Osteoblast (primary cell): ENCODE results near the gene DLG4. TPM values are rescaled to one million over a fixed set of nuclear protein-coding genes. Genes with fewer than 3 reads are reported as not detected.

Source experiments
- DNase-seq: peaks from one replicate; pipeline ENCODE4 v3.0.0; 2011; ENCODE audit warnings: low spot score, mixed read lengths; ENCODE audit not compliant: insufficient read length; ENCODE audit errors: missing footprints
- H2AFZ ChIP-seq: 2 replicates; pipeline ENCODE4 v1.6.0; 2011; ENCODE audit warnings: mild to moderate bottlenecking, low read length
- H3K27ac ChIP-seq: 2 replicates; pipeline ENCODE4 v1.5.1; 2011; ENCODE audit warnings: mild to moderate bottlenecking, low read depth, low read length, moderate library complexity
- H3K27me3 ChIP-seq: 2 replicates; pipeline ENCODE4 v1.6.0; 2012; ENCODE audit warnings: mild to moderate bottlenecking, control low read depth, inconsistent platforms, low read length, moderate library complexity; ENCODE audit not compliant: insufficient read depth
- H3K36me3 ChIP-seq: 2 replicates; pipeline ENCODE4 v1.5.1; 2011; ENCODE audit warnings: mild to moderate bottlenecking, low read length, control low read depth, moderate library complexity; ENCODE audit not compliant: insufficient read depth
- H3K4me1 ChIP-seq: 2 replicates; pipeline ENCODE4 v1.5.1; 2011; ENCODE audit warnings: mild to moderate bottlenecking, low read length, control low read depth, moderate library complexity; ENCODE audit not compliant: insufficient read depth
- H3K4me2 ChIP-seq: 2 replicates; pipeline ENCODE4 v1.6.0; 2011; ENCODE audit warnings: mild to moderate bottlenecking, low read length; ENCODE audit not compliant: insufficient read depth
- H3K4me3 ChIP-seq: fragments of 200-600 bp; sonication (generic); 3 replicates; pipeline ENCODE4 v1.5.1; 2012; ENCODE audit warnings: mild to moderate bottlenecking, low read length, inconsistent platforms; ENCODE audit not compliant: insufficient read depth
- H3K79me2 ChIP-seq: 2 replicates; pipeline ENCODE4 v1.6.0; 2012; ENCODE audit warnings: mild to moderate bottlenecking, low read length, control low read depth, inconsistent platforms; ENCODE audit not compliant: insufficient read depth
- H3K9me3 ChIP-seq: 2 replicates; pipeline ENCODE4 v1.5.1; 2011; ENCODE audit warnings: low read depth, low read length, control low read depth
- H4K20me1 ChIP-seq: 2 replicates; pipeline ENCODE4 v1.6.0; 2012; ENCODE audit warnings: mild to moderate bottlenecking, low read length, control low read depth; ENCODE audit not compliant: insufficient read depth
- total RNA-seq: library from RNA; depleted of rRNA; stranded (reverse); fragments of >200 nt; gene quantifications from 2 replicates; pipeline ENCODE4 v1.2.3, GENCODE V29; 2012
- TF ChIP-seq, protein P1 (sequence below): IDR thresholded peaks from 2 replicates; pipeline ENCODE4 v1.5.1; 2011; ENCODE audit warnings: mild to moderate bottlenecking, low read depth, low read length, moderate library complexity; ENCODE audit errors: extremely low read depth

DLG4 gene
- total RNA-seq: 10.1 and 11.8 TPM in 2 replicates

DNA sequence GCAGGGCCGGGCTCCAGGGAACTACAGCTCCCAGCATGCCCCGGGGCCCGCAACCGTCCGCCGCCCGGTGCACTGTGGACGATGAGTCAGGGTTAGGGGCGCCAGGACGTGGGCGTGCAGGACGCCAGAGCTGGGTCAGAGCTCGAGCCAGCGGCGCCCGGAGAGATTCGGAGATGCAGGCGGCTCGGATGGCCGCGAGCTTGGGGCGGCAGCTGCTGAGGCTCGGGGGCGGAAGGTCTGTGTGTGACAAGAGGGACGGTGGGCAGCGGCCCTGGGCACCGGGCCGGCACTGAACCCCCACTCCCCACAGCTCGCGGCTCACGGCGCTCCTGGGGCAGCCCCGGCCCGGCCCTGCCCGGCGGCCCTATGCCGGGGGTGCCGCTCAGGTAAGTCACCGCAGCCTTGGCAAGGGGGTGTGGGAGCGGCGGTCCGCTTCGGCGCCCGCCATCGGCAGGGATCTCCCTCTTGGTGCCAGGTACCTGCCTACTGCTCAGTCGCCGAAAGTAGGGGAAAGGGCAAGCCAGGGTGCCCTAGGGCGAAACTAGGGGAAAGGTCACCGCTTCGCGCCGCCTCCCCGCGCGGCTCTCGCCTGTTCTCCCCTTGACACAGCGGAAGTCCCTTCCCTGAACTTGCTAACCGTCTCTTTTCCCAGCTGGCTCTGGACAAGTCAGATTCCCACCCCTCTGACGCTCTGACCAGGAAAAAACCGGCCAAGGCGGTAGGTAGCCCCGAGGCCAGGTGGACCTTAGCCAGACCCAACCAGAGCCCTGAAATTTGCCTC, at the start of gene DLG4, which contains the start of gene ACADVL:
DLG4 (minus strand) TSS at position 25 of the 781 bp plus-strand sequence.
ACADVL (plus strand) TSS at position 127 of the 781 bp plus-strand sequence; CDS start at position 174, 47 bp downstream.
- peaks cover 57% of the 10 kb centered on the region for H4K20me1 ChIP-seq
- peak within 1 kb of the TSS; percentile 99 for H3K4me2 ChIP-seq
- H3K9me3 ChIP-seq: no peaks in the 10 kb centered on the region
- H3K4me1 ChIP-seq: peaks cover 48% of the 10 kb centered on the region
- peak; percentile 99 for DNase-seq
- TF ChIP-seq, protein P1, sequence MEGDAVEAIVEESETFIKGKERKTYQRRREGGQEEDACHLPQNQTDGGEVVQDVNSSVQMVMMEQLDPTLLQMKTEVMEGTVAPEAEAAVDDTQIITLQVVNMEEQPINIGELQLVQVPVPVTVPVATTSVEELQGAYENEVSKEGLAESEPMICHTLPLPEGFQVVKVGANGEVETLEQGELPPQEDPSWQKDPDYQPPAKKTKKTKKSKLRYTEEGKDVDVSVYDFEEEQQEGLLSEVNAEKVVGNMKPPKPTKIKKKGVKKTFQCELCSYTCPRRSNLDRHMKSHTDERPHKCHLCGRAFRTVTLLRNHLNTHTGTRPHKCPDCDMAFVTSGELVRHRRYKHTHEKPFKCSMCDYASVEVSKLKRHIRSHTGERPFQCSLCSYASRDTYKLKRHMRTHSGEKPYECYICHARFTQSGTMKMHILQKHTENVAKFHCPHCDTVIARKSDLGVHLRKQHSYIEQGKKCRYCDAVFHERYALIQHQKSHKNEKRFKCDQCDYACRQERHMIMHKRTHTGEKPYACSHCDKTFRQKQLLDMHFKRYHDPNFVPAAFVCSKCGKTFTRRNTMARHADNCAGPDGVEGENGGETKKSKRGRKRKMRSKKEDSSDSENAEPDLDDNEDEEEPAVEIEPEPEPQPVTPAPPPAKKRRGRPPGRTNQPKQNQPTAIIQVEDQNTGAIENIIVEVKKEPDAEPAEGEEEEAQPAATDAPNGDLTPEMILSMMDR: no peak
- H3K36me3 ChIP-seq: peaks cover 42% of the 10 kb centered on the region
- H3K4me3 ChIP-seq: peak within 1 kb of the TSS; percentile 97
- peak within 1 kb of the TSS; percentile 94 for H3K27ac ChIP-seq
- H3K79me2 ChIP-seq: peaks cover 52% of the 10 kb centered on the region
- H2AFZ ChIP-seq: peak within 1 kb of the TSS; percentile 89
- H3K27me3 ChIP-seq: no peaks in the 10 kb centered on the region

DNA sequence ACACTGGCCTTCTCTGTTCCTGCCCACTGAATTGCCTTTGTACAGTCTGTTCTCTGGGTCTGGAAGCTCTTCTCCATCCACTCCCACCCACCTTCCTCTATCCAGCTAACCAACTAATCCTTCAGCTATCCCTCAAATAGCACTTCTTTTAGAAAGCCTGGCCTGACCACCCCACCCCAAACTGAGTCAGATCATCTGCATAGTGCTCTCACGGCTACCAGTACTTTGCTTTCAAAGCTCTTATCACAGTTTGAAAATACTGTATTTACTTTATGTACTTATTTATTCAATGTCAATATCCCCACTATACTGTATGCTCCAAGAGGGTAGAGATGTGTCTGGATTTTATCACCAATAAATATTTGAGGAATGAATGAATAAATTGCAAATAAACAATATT, 47.1 kb upstream of the DLG4 start:
- no peak overlapping the region for H3K27ac ChIP-seq
- peaks cover 12% of the 10 kb centered on the region for H3K4me1 ChIP-seq
- peaks cover 12% of the 10 kb centered on the region for H3K27me3 ChIP-seq
- H2AFZ ChIP-seq: no peak overlapping the region
- no peaks in the 10 kb centered on the region for H4K20me1 ChIP-seq
- DNase-seq: no peak
- no peak overlapping the region for H3K4me3 ChIP-seq
- no peaks in the 10 kb centered on the region for H3K79me2 ChIP-seq
- H3K9me3 ChIP-seq: no peaks in the 10 kb centered on the region
- H3K36me3 ChIP-seq: no peaks in the 10 kb centered on the region
- no peak overlapping the region for H3K4me2 ChIP-seq
- TF ChIP-seq, protein P1: no peak

DNA sequence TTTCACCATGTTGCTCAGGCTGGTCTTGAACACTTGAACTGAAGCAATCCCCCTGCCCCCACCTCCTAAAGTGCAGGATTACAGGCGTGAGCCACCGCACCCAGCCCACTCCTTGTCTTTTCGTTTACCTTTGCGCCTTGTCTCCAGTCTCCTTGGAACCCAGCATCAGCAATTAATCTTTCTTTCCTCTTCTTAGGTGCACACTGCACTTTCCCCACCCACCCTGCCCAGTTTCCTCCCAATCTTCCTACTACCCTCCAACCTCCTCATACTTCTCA, 44.1 kb upstream of the DLG4 start:
- Histone ChIP-seq H3K4me2 (no peak overlapping the region), H2AFZ (peak overlapping the region; percentile 88), H3K4me1 (peaks cover 18% of the 10 kb centered on the region), H3K27ac (no peak overlapping the region), H3K27me3 (peaks cover 15% of the 10 kb centered on the region), H3K36me3 (peaks cover 9% of the 10 kb centered on the region), H3K4me3 (no peak overlapping the region), H3K79me2 (no peaks in the 10 kb centered on the region), H3K9me3 (no peaks in the 10 kb centered on the region), H4K20me1 (no peaks in the 10 kb centered on the region)
- TF ChIP-seq, protein P1: no peak
- no peak for DNase-seq

DNA sequence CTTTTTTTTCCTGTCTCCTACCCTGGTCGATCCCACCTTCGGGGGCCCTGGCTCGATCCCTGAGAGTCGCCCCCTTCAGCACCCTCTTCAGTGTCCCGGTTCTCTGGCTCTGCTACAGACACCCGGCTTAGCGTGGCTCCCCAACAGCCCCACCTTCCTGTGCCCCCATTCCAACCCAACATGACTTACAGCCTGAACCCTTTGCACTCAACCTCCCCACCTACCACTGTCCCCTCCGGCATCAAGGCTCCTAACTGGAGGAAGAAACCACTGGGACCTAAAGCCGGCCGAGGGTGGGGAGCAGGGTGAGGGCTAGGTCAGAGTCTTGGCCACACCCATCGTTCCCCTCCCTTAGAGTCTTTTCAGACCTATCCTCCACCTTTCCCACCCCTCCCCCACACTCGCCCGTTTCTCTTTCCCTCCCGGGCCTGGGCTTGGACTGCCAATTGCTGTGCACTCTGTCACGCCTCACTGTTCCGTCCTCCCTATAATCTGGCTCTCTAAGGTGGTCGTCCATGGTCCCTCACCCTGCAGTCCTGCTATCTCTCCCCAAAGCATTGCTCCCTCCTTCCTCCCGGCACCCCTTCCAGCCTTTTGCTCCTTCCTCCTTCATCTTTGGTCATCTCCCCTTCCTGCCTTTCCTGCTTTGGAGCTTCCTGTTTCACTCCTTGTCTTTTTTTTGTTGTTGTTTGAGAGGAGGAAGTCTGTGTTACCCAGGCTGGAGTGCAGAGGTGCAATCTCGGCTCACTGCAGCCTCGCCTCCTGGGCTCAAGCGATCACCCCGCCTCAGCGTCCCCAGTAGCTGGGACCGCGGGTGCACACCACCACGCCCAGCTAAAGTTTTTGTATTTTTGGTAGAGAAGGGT, 43.5 kb upstream of the DLG4 start:
- peaks cover 15% of the 10 kb centered on the region for H3K27me3 ChIP-seq
- H3K79me2 ChIP-seq: no peaks in the 10 kb centered on the region
- no peak overlapping the region for H3K27ac ChIP-seq
- H3K4me3 ChIP-seq: peak overlapping the region; percentile 36
- H3K4me1 ChIP-seq: peaks cover 19% of the 10 kb centered on the region
- H3K9me3 ChIP-seq: no peaks in the 10 kb centered on the region
- peak overlapping the region; percentile 47 for H3K4me2 ChIP-seq
- DNase-seq: peak; percentile 80
- TF ChIP-seq, protein P1: no peak
- H3K36me3 ChIP-seq: peaks cover 12% of the 10 kb centered on the region
- H4K20me1 ChIP-seq: no peaks in the 10 kb centered on the region
- peak overlapping the region; percentile 88 for H2AFZ ChIP-seq
